Measurements from ENCODE around the gene IL2RA. TPM values are rescaled to one million over a fixed set of nuclear protein-coding genes. Genes with fewer than 3 reads are reported as not detected.

Gene IL2RA
- total and polyA plus RNA-seq, 9 of the 15 experiments (the other 6 are each of a cell fraction or from before 2014, with no cell fraction given), result 0.95 TPM; not detected in 8

- TF ChIP-seq MYC (IDR thresholded peaks at IDR 0.05; ENCODE audit: low read depth, low read length) (peak; percentile 81), MYC (CRISPR knock-in tag; IDR thresholded peaks at IDR 0.05; ENCODE audit: borderline replicate concordance, low read depth) (no peak), ZNF253 (CRISPR knock-in tag; conservative IDR thresholded peaks at IDR 0.05) (no peak), XRCC5 (IDR thresholded peaks at IDR 0.05; ENCODE audit: low read depth, low read length) (peak; percentile 98), ZNF232 (CRISPR knock-in tag; IDR thresholded peaks at IDR 0.05) (no peak), TOE1 (IDR thresholded peaks at IDR 0.05; ENCODE audit: borderline replicate concordance) (peak; percentile 30; the same call in 1 of the 2 replicates), TOE1 (CRISPR knock-in tag; IDR thresholded peaks at IDR 0.05; ENCODE audit: borderline replicate concordance, low read depth) (no peak), TAF7 (tag; IDR thresholded peaks at IDR 0.05) (no peak), ZNF57 (CRISPR knock-in tag; IDR thresholded peaks at IDR 0.05) (no peak), PRDM10 (IDR thresholded peaks at IDR 0.05; ENCODE audit: partially characterized antibody) (no peak), BRCA1 (IDR thresholded peaks at IDR 0.05) (no peak), BRCA1 (CRISPR knock-in tag; IDR thresholded peaks at IDR 0.05) (no peak), PURB (CRISPR knock-in tag; IDR thresholded peaks at IDR 0.05; ENCODE audit: low read depth) (no peak), GABPB1 (CRISPR knock-in tag; IDR thresholded peaks at IDR 0.05) (0 out of 2 replicates have a peak, but pooled peaks have one; percentile 55), PHF20 (IDR thresholded peaks at IDR 0.05; ENCODE audit: partially characterized antibody) (no peak), ELF1 (tag; IDR thresholded peaks at IDR 0.05) (no peak), TRIM28 (IDR thresholded peaks at IDR 0.05) (no peak), NR4A1 (CRISPR knock-in tag; IDR thresholded peaks at IDR 0.05) (no peak), NR4A1 (tag; IDR thresholded peaks at IDR 0.05) (0 out of 2 replicates have a peak, but pooled peaks have one; percentile 24), OTX1 (CRISPR knock-in tag; IDR thresholded peaks at IDR 0.05) (no peak), ADNP (tag; IDR thresholded peaks at IDR 0.05) (no peak), POLR2AphosphoS5 (IDR thresholded peaks at IDR 0.05; ENCODE audit: control insufficient read depth, insufficient read depth, low read depth, low read length) (peak; percentile 61; the same call in 1 of the 2 replicates), RAD21 (CRISPR knock-in tag; conservative IDR thresholded peaks at IDR 0.05 in 1 of 2, IDR thresholded peaks at IDR 0.05 in 1 of 2) (peak; percentile 92 to 93), ZHX1 (conservative IDR thresholded peaks at IDR 0.05; ENCODE audit: low read length) (peak; percentile 52; the same call in 1 of the 2 replicates), ZNF146 (CRISPR knock-in tag; IDR thresholded peaks at IDR 0.05; ENCODE audit: unreplicated experiment) (no peak)
Measured at GRCh38 chr10:6088721-6089333, 26.7 kb upstream of the IL2RA start, which contains the start of gene RBM17 (continued).
